Bronchus fibroblast of lung (primary cell): Measurements from ENCODE around the gene TUBA8. TPM values are rescaled to one million over a fixed set of nuclear protein-coding genes. Genes with fewer than 3 reads are reported as not detected.

Experiments used
- total RNA-seq: library from RNA; depleted of rRNA; stranded (reverse); fragments of >200 nt; gene quantifications from 2 replicates; pipeline ENCODE4 v1.2.3, GENCODE V29; 2015

The TUBA8 gene
- total RNA-seq = 0.50 and 0.59 TPM in 2 replicates

DNA sequence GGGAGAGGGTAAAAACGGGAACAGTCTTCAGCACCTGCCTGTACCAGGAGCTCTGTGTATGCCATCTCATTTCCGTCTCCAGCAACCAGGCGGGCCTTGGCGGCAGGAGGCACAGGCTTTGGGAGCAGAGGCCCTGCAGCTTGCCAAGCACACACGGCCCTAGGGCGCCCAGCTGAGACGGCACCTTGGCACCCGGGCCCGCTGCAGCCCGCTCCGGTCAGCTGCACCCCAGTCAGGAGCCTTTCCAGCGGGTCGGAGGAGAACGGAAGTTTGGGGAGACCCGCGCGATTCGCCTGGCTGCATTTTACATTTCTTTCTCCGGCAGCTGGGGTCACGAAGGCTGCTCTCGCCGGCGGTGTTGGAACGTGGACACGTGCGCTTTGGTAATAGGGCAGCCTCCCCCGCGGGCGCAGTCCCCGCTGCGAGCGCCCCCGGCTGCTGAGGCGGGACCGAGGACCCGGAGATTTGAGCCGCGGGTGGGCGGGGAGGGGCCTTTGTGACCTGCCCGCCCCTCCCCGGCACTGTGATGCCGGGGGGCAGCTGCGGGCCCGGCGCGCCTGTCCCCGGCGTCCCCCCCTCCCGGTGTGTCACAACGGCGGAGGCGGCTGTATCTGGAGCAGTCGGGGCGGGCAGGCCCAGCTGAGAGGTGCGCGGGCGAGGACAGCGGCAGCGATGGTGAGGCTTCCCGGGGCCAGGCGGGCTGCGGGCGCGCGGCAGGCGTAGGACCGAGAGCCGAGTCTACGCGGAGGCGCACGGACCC, at the start of gene TUBA8:
TSS of gene TUBA8 (plus strand) at position 616 of the 760 bp plus-strand sequence. CDS start at position 673, 57 bp downstream.

GRCh38 chr22:18077639-18078328, 32.8 kb upstream of the TUBA8 start, which contains the start of gene PEX26:
Gene PEX26, plus strand, starts transcription at chr22:18077990. Its CDS starts 387 bp downstream, at chr22:18078377.

Other genes starting within 250 kb of the TUBA8 start
- 14.6 and 15.2 TPM in 2 replicates for gene MICAL3, start 86.2 kb upstream of the TUBA8 start, total RNA-seq
- 12.0 and 18.8 TPM in 2 replicates for gene PEX26, start 32.8 kb upstream of the TUBA8 start, total RNA-seq
- gene USP18, start 39.4 kb downstream of the TUBA8 start, total RNA-seq = 2.7 and 3.2 TPM in 2 replicates